ENCODE measurements around the gene CD84.
A peak's percentile ranks its signal among the peaks of the same experiment; 100 is the strongest.

The CD84 gene

GRCh38 chr1:160610569-160611242, 31.4 kb upstream of the CD84 start:
- CTCF ChIA-PET: interaction anchor here (0.7 to 10.6 kb wide), 8 partner anchors 7 to 257 kb away, joined by 3 to 120 read pairs (median 6); no protein-coding TSS in a partner anchor
- H3K9me3 ChIP-seq (ENCODE audit: control extremely low read depth in 1 of 5, control insufficient read depth in 4 of 5, insufficient read depth in 2 of 5, low read depth in 1 of 5, low read length in 4 of 5): no peaks in the 10 kb centered on the region
- POLR2A ChIA-PET: interaction anchor here (0.6 kb wide), 1 partner anchor 88 kb away, joined by 4 read pairs; the partner anchor contains the start of gene SLAMF6
- peaks cover 2 to 18% (median 7%) of the 10 kb centered on the region in 4 experiments for H3K4me1 ChIP-seq (ENCODE audit: control extremely low read depth in 1 of 4, control insufficient read depth in 4 of 4, insufficient read depth in 4 of 4, low read length in 3 of 4)
- no peak for DNase-seq
- no peak overlapping the region for H3K4me3 ChIP-seq (ENCODE audit: control insufficient read depth in 1 of 7, extremely low read depth in 1 of 7, insufficient read depth in 4 of 7, low read depth in 2 of 7, low read length in 6 of 7)
- no peaks in the 10 kb centered on the region for H3K27me3 ChIP-seq (replicated peaks in 2 of 5; ENCODE audit: control insufficient read depth in 4 of 5, insufficient read depth in 5 of 5, low read length in 4 of 5)
- H3K27ac ChIP-seq (ENCODE audit: insufficient read depth in 1 of 2, low read depth in 1 of 2, low read length in 2 of 2, poor library complexity in 1 of 2, severe bottlenecking in 2 of 2): no peak overlapping the region
- H3K36me3 ChIP-seq (ENCODE audit: control insufficient read depth in 4 of 4, insufficient read depth in 4 of 4, low read length in 3 of 4): no peaks in the 10 kb centered on the region
- WGBS (ENCODE audit: insufficient coverage): 38% methylated on average over 1 of the region's 1 CpG

GRCh38 chr1:160608941-160609340, 29.6 kb upstream of the CD84 start:
- Histone ChIP-seq H3K27ac (ENCODE audit: insufficient read depth in 1 of 2, low read depth in 1 of 2, low read length in 2 of 2, poor library complexity in 1 of 2, severe bottlenecking in 2 of 2) (no peak overlapping the region), H3K27me3 (replicated peaks in 2 of 5; ENCODE audit: control insufficient read depth in 4 of 5, insufficient read depth in 5 of 5, low read length in 4 of 5) (no peaks in the 10 kb centered on the region), H3K4me1 (ENCODE audit: control extremely low read depth in 1 of 4, control insufficient read depth in 4 of 4, insufficient read depth in 4 of 4, low read length in 3 of 4) (peaks cover 0 to 18% (median 4%) of the 10 kb centered on the region in 4 experiments), H3K9me3 (ENCODE audit: control extremely low read depth in 1 of 5, control insufficient read depth in 4 of 5, insufficient read depth in 2 of 5, low read depth in 1 of 5, low read length in 4 of 5) (peaks cover 0 to 9% (median 0%) of the 10 kb centered on the region in 5 experiments), H3K4me3 (ENCODE audit: control insufficient read depth in 1 of 7, extremely low read depth in 1 of 7, insufficient read depth in 4 of 7, low read depth in 2 of 7, low read length in 6 of 7) (no peak overlapping the region), H3K36me3 (ENCODE audit: control insufficient read depth in 4 of 4, insufficient read depth in 4 of 4, low read length in 3 of 4) (no peaks in the 10 kb centered on the region)
- ChIA-PET POLR2A (interaction anchor here (1.0 kb wide), 1 partner anchor 55 kb away, joined by 3 read pairs; no protein-coding TSS in a partner anchor), CTCF (interaction anchor here (0.8 to 10.6 kb wide), 16 partner anchors 9 to 254 kb away, joined by 3 to 120 read pairs (median 5); no protein-coding TSS in a partner anchor)
- no peak for DNase-seq

GRCh38 chr1:160608514-160608913, 29.2 kb upstream of the CD84 start:
- ChIA-PET POLR2A (interaction anchor here (1.0 kb wide), 1 partner anchor 55 kb away, joined by 3 read pairs; no protein-coding TSS in a partner anchor), CTCF (interaction anchor here (1.1 to 10.6 kb wide), 15 partner anchors 9 to 254 kb away, joined by 3 to 120 read pairs (median 6); no protein-coding TSS in a partner anchor)
- no CpG with 5 or more reads among the region's 2 CpGs for WGBS (ENCODE audit: insufficient coverage)
- H3K9me3 ChIP-seq (ENCODE audit: control extremely low read depth in 1 of 5, control insufficient read depth in 4 of 5, insufficient read depth in 2 of 5, low read depth in 1 of 5, low read length in 4 of 5): peaks cover 0 to 10% (median 0%) of the 10 kb centered on the region in 5 experiments
- DNase-seq: no peak
- H3K4me3 ChIP-seq (ENCODE audit: control insufficient read depth in 1 of 7, extremely low read depth in 1 of 7, insufficient read depth in 4 of 7, low read depth in 2 of 7, low read length in 6 of 7): no peak overlapping the region
- H3K4me1 ChIP-seq (ENCODE audit: control extremely low read depth in 1 of 4, control insufficient read depth in 4 of 4, insufficient read depth in 4 of 4, low read length in 3 of 4): peaks cover 0 to 18% (median 4%) of the 10 kb centered on the region in 4 experiments
- no peak overlapping the region for H3K27ac ChIP-seq (ENCODE audit: insufficient read depth in 1 of 2, low read depth in 1 of 2, low read length in 2 of 2, poor library complexity in 1 of 2, severe bottlenecking in 2 of 2)
- no peaks in the 10 kb centered on the region for H3K27me3 ChIP-seq (replicated peaks in 2 of 5; ENCODE audit: control insufficient read depth in 4 of 5, insufficient read depth in 5 of 5, low read length in 4 of 5)
- H3K36me3 ChIP-seq (ENCODE audit: control insufficient read depth in 4 of 4, insufficient read depth in 4 of 4, low read length in 3 of 4): no peaks in the 10 kb centered on the region

GRCh38 chr1:160608057-160608456, 28.8 kb upstream of the CD84 start:
- Histone ChIP-seq H3K36me3 (ENCODE audit: control insufficient read depth in 4 of 4, insufficient read depth in 4 of 4, low read length in 3 of 4) (no peaks in the 10 kb centered on the region), H3K9me3 (ENCODE audit: control extremely low read depth in 1 of 5, control insufficient read depth in 4 of 5, insufficient read depth in 2 of 5, low read depth in 1 of 5, low read length in 4 of 5) (peaks cover 0 to 11% (median 0%) of the 10 kb centered on the region in 5 experiments), H3K27ac (ENCODE audit: insufficient read depth in 1 of 2, low read depth in 1 of 2, low read length in 2 of 2, poor library complexity in 1 of 2, severe bottlenecking in 2 of 2) (no peak overlapping the region), H3K4me3 (ENCODE audit: control insufficient read depth in 1 of 7, extremely low read depth in 1 of 7, insufficient read depth in 4 of 7, low read depth in 2 of 7, low read length in 6 of 7) (no peak overlapping the region), H3K4me1 (ENCODE audit: control extremely low read depth in 1 of 4, control insufficient read depth in 4 of 4, insufficient read depth in 4 of 4, low read length in 3 of 4) (peaks cover 0 to 18% (median 4%) of the 10 kb centered on the region in 4 experiments), H3K27me3 (replicated peaks in 2 of 5; ENCODE audit: control insufficient read depth in 4 of 5, insufficient read depth in 5 of 5, low read length in 4 of 5) (no peaks in the 10 kb centered on the region)
- CTCF ChIA-PET: interaction anchor here (1.1 to 10.6 kb wide), 13 partner anchors 10 to 253 kb away, joined by 3 to 120 read pairs (median 6); no protein-coding TSS in a partner anchor
- 93% methylated on average over 6 of the region's 6 CpGs for WGBS (ENCODE audit: insufficient coverage)
- DNase-seq: no peak
- POLR2A ChIA-PET: no interaction called here

GRCh38 chr1:160607672-160608032, 28.4 kb upstream of the CD84 start:
- ChIA-PET CTCF (interaction anchor here (0.6 to 10.6 kb wide), 14 partner anchors 23 to 253 kb away, joined by 3 to 120 read pairs (median 6); no protein-coding TSS in a partner anchor), POLR2A (no interaction called here)
- H3K27ac ChIP-seq (ENCODE audit: insufficient read depth in 1 of 2, low read depth in 1 of 2, low read length in 2 of 2, poor library complexity in 1 of 2, severe bottlenecking in 2 of 2): no peak overlapping the region
- peaks cover 0 to 11% (median under 1%) of the 10 kb centered on the region in 5 experiments for H3K9me3 ChIP-seq (ENCODE audit: control extremely low read depth in 1 of 5, control insufficient read depth in 4 of 5, insufficient read depth in 2 of 5, low read depth in 1 of 5, low read length in 4 of 5)
- no peaks in the 10 kb centered on the region for H3K36me3 ChIP-seq (ENCODE audit: control insufficient read depth in 4 of 4, insufficient read depth in 4 of 4, low read length in 3 of 4)
- no peak for DNase-seq
- no peak overlapping the region for H3K4me3 ChIP-seq (ENCODE audit: control insufficient read depth in 1 of 7, extremely low read depth in 1 of 7, insufficient read depth in 4 of 7, low read depth in 2 of 7, low read length in 6 of 7)
- H3K27me3 ChIP-seq (replicated peaks in 2 of 5; ENCODE audit: control insufficient read depth in 4 of 5, insufficient read depth in 5 of 5, low read length in 4 of 5): no peaks in the 10 kb centered on the region
- H3K4me1 ChIP-seq (ENCODE audit: control extremely low read depth in 1 of 4, control insufficient read depth in 4 of 4, insufficient read depth in 4 of 4, low read length in 3 of 4): peaks cover 0 to 18% (median 4%) of the 10 kb centered on the region in 4 experiments
- WGBS (ENCODE audit: insufficient coverage): 83% methylated on average over 1 of the region's 1 CpG

- ChIA-PET CTCF (interaction anchor here (0.6 to 10.6 kb wide), 24 partner anchors 9 to 250 kb away, joined by 3 to 120 read pairs (median 4); partner anchors contain the start of gene CD84), POLR2A (interaction anchor here (0.8 kb wide), 1 partner anchor 63 kb away, joined by 3 read pairs; no protein-coding TSS in a partner anchor)
- 50% methylated on average over 2 of the region's 3 CpGs for WGBS (ENCODE audit: insufficient coverage)
- no peak overlapping the region for H3K27ac ChIP-seq (ENCODE audit: insufficient read depth in 1 of 2, low read depth in 1 of 2, low read length in 2 of 2, poor library complexity in 1 of 2, severe bottlenecking in 2 of 2)
- peaks cover 0 to 11% (median 4%) of the 10 kb centered on the region in 5 experiments for H3K9me3 ChIP-seq (ENCODE audit: control extremely low read depth in 1 of 5, control insufficient read depth in 4 of 5, insufficient read depth in 2 of 5, low read depth in 1 of 5, low read length in 4 of 5)
- H3K4me3 ChIP-seq (ENCODE audit: control insufficient read depth in 1 of 7, extremely low read depth in 1 of 7, insufficient read depth in 4 of 7, low read depth in 2 of 7, low read length in 6 of 7): no peak overlapping the region
- no peaks in the 10 kb centered on the region for H3K36me3 ChIP-seq (ENCODE audit: control insufficient read depth in 4 of 4, insufficient read depth in 4 of 4, low read length in 3 of 4)
- peaks cover 0 to 18% (median 4%) of the 10 kb centered on the region in 4 experiments for H3K4me1 ChIP-seq (ENCODE audit: control extremely low read depth in 1 of 4, control insufficient read depth in 4 of 4, insufficient read depth in 4 of 4, low read length in 3 of 4)
- no peaks in the 10 kb centered on the region for H3K27me3 ChIP-seq (replicated peaks in 2 of 5; ENCODE audit: control insufficient read depth in 4 of 5, insufficient read depth in 5 of 5, low read length in 4 of 5)
- peak; percentile 86 to 93 (median 92) for DNase-seq
Observed at GRCh38 chr1:160607011-160607671, 27.8 kb upstream of the CD84 start.

All from common myeloid progenitor, CD34-positive (primary cell).